K562 (cell line): ENCODE measurements around the gene KLRD1. TPM values are rescaled to one million over a fixed set of nuclear protein-coding genes. Genes with fewer than 3 reads are reported as not detected.

Experiments
- ATAC-seq: fragments of 200-7000 bp; cut with Tn5 transposase; 3 replicates; pipeline ENCODE4 v1.9.1; 2020; ENCODE audit warnings: moderate library complexity
- BruUV-seq: library from RNA; stranded (reverse); fragments of 400-500 nt; replicated peaks from 2 replicates; lab custom pipeline; 2021; lab: Mats Ljungman, UMichigan
- CTCF ChIA-PET: fragments of 300-600 bp; formaldehyde crosslinking; extraction: SDS; loops from one replicate; lab custom pipeline; 2021; ENCODE audit warnings: low intra/inter-chr PET ratio; lab: Yijun Ruan, JAX
- POLR2A ChIA-PET: fragments of 300-600, 350-650 bp; sonication (Branson Sonifier 250); formaldehyde crosslinking; extraction: SDS; loops from one replicate; lab custom pipeline; 2021; ENCODE audit warnings: antibody characterized with exemption, inconsistent platforms; lab: Yijun Ruan, JAX
- DNase-seq, 4 experiments: peaks; one replicate each; pipeline versions ENCODE4 v3.0.0 to v3.0.0-alpha.2; 2011 to 2018; ENCODE audit warnings: low spot score in 3 of 4, mixed read lengths in 3 of 4; ENCODE audit errors: extremely low read depth in 1 of 4
- FAIRE-seq: peaks from 2 replicates; lab custom pipeline; 2011; peaks lifted over from hg19 to GRCh38; lab: Jason Lieb, UNC
- H2AFZ ChIP-seq: 2 replicates; pipeline ENCODE4 v1.6.0; 2011; ENCODE audit warnings: low read depth, low read length, control low read depth, inconsistent platforms
- H3K27ac ChIP-seq: fragments of 200-600 bp; 3 replicates; pipeline ENCODE4 v1.8.0; 2011; ENCODE audit warnings: low read depth, mild to moderate bottlenecking, control low read depth, inconsistent platforms, low read length, moderate library complexity, mixed read lengths; ENCODE audit errors: extremely low read depth
- H3K27me3 ChIP-seq, 2 experiments: fragments of 300-600 bp in 1 of 2; 2 replicates in 1 of 2; 3 replicates in 1 of 2; pipeline versions ENCODE4 v1.6.0 to v1.8.0; 2011; ENCODE audit warnings: inconsistent platforms in 2 of 2, low read length in 2 of 2, mild to moderate bottlenecking in 1 of 2, mixed read lengths in 1 of 2, moderate library complexity in 1 of 2; ENCODE audit not compliant: control insufficient read depth in 2 of 2, insufficient read depth in 2 of 2
- H3K36me3 ChIP-seq: fragments of 300-600 bp; 3 replicates; pipeline ENCODE4 v1.8.0; 2011; ENCODE audit warnings: mild to moderate bottlenecking, low read length, inconsistent platforms; ENCODE audit not compliant: control insufficient read depth, insufficient read depth
- H3K4me1 ChIP-seq, 2 experiments: fragments of 200-600 bp in 1 of 2; replicated peaks in 1 of 2; 2 replicates in 1 of 2; 3 replicates in 1 of 2; pipeline versions ENCODE4 v1.5.1 to v1.8.0; 2011; ENCODE audit warnings: inconsistent platforms in 2 of 2, low read length in 2 of 2, mild to moderate bottlenecking in 1 of 2, mixed read lengths in 1 of 2, moderate library complexity in 1 of 2; ENCODE audit not compliant: control insufficient read depth in 2 of 2, insufficient read depth in 2 of 2
- H3K4me2 ChIP-seq: 2 replicates; pipeline ENCODE4 v1.6.1; 2011; ENCODE audit warnings: low read length, control low read depth, inconsistent platforms, mixed read lengths; ENCODE audit not compliant: insufficient read depth
- H3K4me3 ChIP-seq: fragments of 200-600 bp; sonication (generic), shearing (Covaris generic); 2 replicates; pipeline ENCODE4 v1.5.1; 2016; ENCODE audit warnings: control low read depth, inconsistent platforms
- H3K79me2 ChIP-seq: fragments of 200-600 bp; 3 replicates; pipeline ENCODE4 v1.8.0; 2011; ENCODE audit warnings: low read length, inconsistent platforms; ENCODE audit not compliant: control insufficient read depth, insufficient read depth
- H3K9ac ChIP-seq, 2 experiments: 2 replicates each; pipeline versions ENCODE4 v1.6.0 to v1.6.1; 2011; ENCODE audit warnings: low read depth in 2 of 2, low read length in 2 of 2, control low read depth in 1 of 2, inconsistent platforms in 1 of 2, mild to moderate bottlenecking in 1 of 2, mixed read lengths in 1 of 2; ENCODE audit not compliant: insufficient read depth in 1 of 2
- H3K9me1 ChIP-seq: one replicate; pipeline ENCODE4 v1.6.0; 2011; ENCODE audit warnings: inconsistent platforms, mild to moderate bottlenecking, low read length, moderate library complexity; ENCODE audit not compliant: control insufficient read depth, insufficient read depth
- H3K9me3 ChIP-seq: replicated peaks from 2 replicates; pipeline ENCODE4 v1.5.1; 2011; ENCODE audit warnings: low read depth, low read length, inconsistent platforms; ENCODE audit not compliant: control insufficient read depth, insufficient read depth
- H4K20me1 ChIP-seq: replicated peaks from 2 replicates; pipeline ENCODE4 v1.6.1; 2011; ENCODE audit warnings: low read length, inconsistent platforms, mixed read lengths; ENCODE audit not compliant: control insufficient read depth, insufficient read depth
- ATF2 ChIP-seq: sonication (generic); formaldehyde crosslinking; IDR thresholded peaks from 2 replicates; pipeline ENCODE4 v1.8.1; 2022; ENCODE audit warnings: missing genetic modification reagents
- CSDE1 ChIP-seq, 2 experiments: fragments of 450-650 bp; IDR thresholded peaks; 2 replicates each; pipeline ENCODE4 v1.6.1; 2016; ENCODE audit warnings: mild to moderate bottlenecking in 1 of 2
- HNRNPLL ChIP-seq: fragments of 200-400 bp; formaldehyde crosslinking; IDR thresholded peaks from 2 replicates; pipeline ENCODE4 v1.6.1; 2017; ENCODE audit warnings: low read length, low read depth, mild to moderate bottlenecking; ENCODE audit not compliant: poor library complexity, severe bottlenecking
- NFATC3 ChIP-seq: fragments of 450-650 bp; IDR thresholded peaks from 2 replicates; pipeline ENCODE4 v1.6.1; 2017; ENCODE audit warnings: mild to moderate bottlenecking
- TSHZ1 ChIP-seq: fragments of 250-450 bp; sonication (Bioruptor Pico); IDR thresholded peaks from 2 replicates; pipeline ENCODE4 v1.4.0; 2020; ENCODE audit warnings: mild to moderate bottlenecking, moderate library complexity
- YBX1 ChIP-seq: fragments of 450-650 bp; IDR thresholded peaks from 2 replicates; pipeline ENCODE4 v1.7.1; 2016; ENCODE audit warnings: mild to moderate bottlenecking
- YY1 ChIP-seq, 3 experiments: IDR thresholded peaks; 2 replicates each; pipeline ENCODE4 v1.6.1; 2011; ENCODE audit warnings: low read length in 2 of 3, mild to moderate bottlenecking in 2 of 3, moderate library complexity in 2 of 3, borderline replicate concordance in 1 of 3, control low read depth in 1 of 3, low read depth in 1 of 3; ENCODE audit not compliant: insufficient read depth in 3 of 3, insufficient replicate concordance in 2 of 3, control insufficient read depth in 1 of 3, insufficient read length in 1 of 3; ENCODE audit errors: extremely low read depth in 1 of 3
- ZSCAN32 ChIP-seq: fragments of 450-650 bp; formaldehyde crosslinking; IDR thresholded peaks from 2 replicates; pipeline ENCODE4 v1.4.0; 2020; ENCODE audit warnings: mild to moderate bottlenecking, moderate library complexity
- WGBS: fragments of 100-300 bp; shearing (Covaris generic); methylation state at CpG from one replicate; pipeline ENCODE4 v1.1.6; 2016; ENCODE audit warnings: low coverage, mixed read lengths; ENCODE audit not compliant: insufficient coverage; ENCODE audit errors: missing lambda C conversion rate; 5-methylcytosine and 5-hydroxymethylcytosine counted together
- in situ Hi-C: fragments of 300-500 bp; cut with MboI; formaldehyde crosslinking; loops from 4 replicates; pipeline ENCODE4 v1.15.0; 2018; ENCODE audit warnings: inconsistent platforms, mixed read lengths
- intact Hi-C: fragments of 100-400 bp; cut with micrococcal nuclease; formaldehyde crosslinking; loops from 2 replicates; pipeline ENCODE4 v1.14.2; 2022
- polyA plus RNA-seq, 8 experiments: library from polyadenylated mRNA; depleted of rRNA in 4 of 8; stranded (reverse) in 5 of 8; unstranded in 3 of 8; fragments of >200 nt; fragmentation: Nextera tagmentation in 2 of 8; fragmentation: Illumina TruSeq in 1 of 8; extraction: Ambion mirVana in 2 of 8; extraction: Trizol in 1 of 8; gene quantifications; 2 replicates each; pipeline versions ENCODE4 v1.2.1 to v1.2.3, GENCODE V29; 2011 to 2014; ENCODE audit warnings: inconsistent platforms in 1 of 8, missing spikeins in 1 of 8
- total RNA-seq, 7 experiments: library from RNA; depleted of rRNA in 6 of 7; stranded (reverse); fragments of >200 nt in 6 of 7; fragmentation: Illumina TruSeq in 2 of 7; extraction: Trizol in 2 of 7; gene quantifications; 2 replicates each; pipeline versions ENCODE4 v1.2.1 to v1.2.3, GENCODE V29; 2011 to 2021; ENCODE audit warnings: low replicate concordance in 1 of 7

Gene KLRD1
- total and polyA plus RNA-seq, 9 of the 15 experiments (the other 6 are each of a cell fraction or from before 2014, with no cell fraction given) = not detected

- no peak overlapping the region for H3K4me3 ChIP-seq
- H4K20me1 ChIP-seq = no peaks in the 10 kb centered on the region
- no peaks in the 10 kb centered on the region for H3K9me1 ChIP-seq
- no peaks in the 10 kb centered on the region for H3K36me3 ChIP-seq
- no peak overlapping the region for H3K9ac ChIP-seq
- peaks cover 2 to 15% of the 10 kb centered on the region in 2 experiments; a peak in 4 of 5 replicates for H3K4me1 ChIP-seq
- CTCF ChIA-PET = no interaction called here
- no peak for ATAC-seq
- no peak for FAIRE-seq
- H3K79me2 ChIP-seq = peaks cover 4% of the 10 kb centered on the region; the same call in 2 of the 3 replicates
- 100% methylated on average over 1 of the region's 1 CpG for WGBS
- intact Hi-C loops = no loop called here
- no peak overlapping the region for H3K27ac ChIP-seq
- no peaks in the 10 kb centered on the region for H3K9me3 ChIP-seq
- POLR2A ChIA-PET = interaction anchor here (0.6 kb wide), 1 partner anchor 58 kb away, joined by 3 read pairs; no protein-coding TSS in a partner anchor
- in situ Hi-C loops = no loop called here
- TF ChIP-seq HNRNPLL (no peak), YY1 (IDR thresholded peaks at IDR 0.05; ENCODE audit: borderline replicate concordance in 1 of 3, control insufficient read depth in 1 of 3, extremely low read depth in 1 of 3, insufficient read depth in 3 of 3, insufficient read length in 1 of 3, insufficient replicate concordance in 2 of 3, low read depth in 1 of 3, low read length in 2 of 3) (no peak), TSHZ1 (CRISPR knock-in tag) (no peak), NFATC3 (no peak), YBX1 (no peak), CSDE1 (IDR thresholded peaks at IDR 0.05) (no peak), ATF2 (CRISPR knock-in tag) (no peak), ZSCAN32 (CRISPR knock-in tag) (no peak)
- H3K4me2 ChIP-seq = no peak overlapping the region
- BruUV-seq = no TSS peak
- no peak for DNase-seq
- no peaks in the 10 kb centered on the region for H3K27me3 ChIP-seq
- no peak overlapping the region for H2AFZ ChIP-seq
Measured at GRCh38 chr12:10358969-10359368, 51.3 kb downstream of the KLRD1 start.
